COLO668 (cell line): Measurements from ENCODE around the gene LPIN2.
"Not testable (repeated sequence)": the region's sequence is repeated elsewhere in the genome, so short reads cannot be mapped to it uniquely, and the experiment has no call there.

Source experiments
- DNase-seq: peaks from one replicate; lab custom pipeline; 2025; ENCODE audit not compliant: unreplicated experiment; lab: John Stamatoyannopoulos, UW

The LPIN2 gene

GRCh38 chr18:3010086-3010485 lies 2.9 kb downstream of the LPIN2 start:
- DNase-seq = no peak

- DNase-seq = no peak
These were observed 4.4 kb downstream of the LPIN2 start for GRCh38 chr18:3008541-3008940.

GRCh38 chr18:3007491-3007890 lies 5.5 kb downstream of the LPIN2 start:
- no peak for DNase-seq

GRCh38 chr18:3005462-3005861 lies 7.5 kb downstream of the LPIN2 start:
- DNase-seq = no peak

- not testable (repeated sequence) for DNase-seq
These were observed 9.2 kb downstream of the LPIN2 start for GRCh38 chr18:3003766-3004165.

GRCh38 chr18:3002732-3003131 lies 10.2 kb downstream of the LPIN2 start:
- DNase-seq = no peak

- no peak for DNase-seq
These were observed 14.3 kb downstream of the LPIN2 start for GRCh38 chr18:2998644-2999043.

GRCh38 chr18:2997846-2998564 lies 14.9 kb downstream of the LPIN2 start:
- no peak for DNase-seq

GRCh38 chr18:2997429-2997828 lies 15.5 kb downstream of the LPIN2 start:
- no peak for DNase-seq

- DNase-seq = no peak
These were observed 18.1 kb downstream of the LPIN2 start for GRCh38 chr18:2994603-2995432.

GRCh38 chr18:2994020-2994589 lies 18.8 kb downstream of the LPIN2 start:
- no peak for DNase-seq

- DNase-seq = no peak
These were observed 19.7 kb downstream of the LPIN2 start for GRCh38 chr18:2992995-2993877.

GRCh38 chr18:2990956-2991640 lies 21.8 kb downstream of the LPIN2 start:
- DNase-seq = no peak

- no peak for DNase-seq
These were observed 24.8 kb downstream of the LPIN2 start for GRCh38 chr18:2987876-2988790.

GRCh38 chr18:2986150-2986865 lies 26.6 kb downstream of the LPIN2 start:
- DNase-seq = no peak

- no peak for DNase-seq
These were observed 27.3 kb downstream of the LPIN2 start for GRCh38 chr18:2985628-2986027.

GRCh38 chr18:2984703-2985261 lies 28.2 kb downstream of the LPIN2 start:
- DNase-seq = no peak

GRCh38 chr18:2984091-2984490 lies 28.9 kb downstream of the LPIN2 start:
- DNase-seq = no peak
